Prostate gland (tissue), 2 donors: Measurements from ENCODE around the gene XDH. TPM values are rescaled to one million over a fixed set of nuclear protein-coding genes. Genes with fewer than 3 reads are reported as not detected.

Experiments used
- DNase-seq: peaks from one replicate; pipeline ENCODE4 v3.0.0-alpha.2; 2019; ENCODE audit warnings: low spot score
- H3K27ac ChIP-seq, 2 donors: fragments of 200-600 bp; sonication (generic); 2 replicates each; pipeline ENCODE4 v1.5.1; 2017 to 2019
- H3K27me3 ChIP-seq: fragments of 200-600 bp; sonication (generic); replicated peaks from 2 replicates; pipeline ENCODE4 v1.5.1; 2019; ENCODE audit not compliant: insufficient read depth
- H3K36me3 ChIP-seq, 2 donors: fragments of 200-600 bp; sonication (generic); 1 replicate in 1 of 2; 2 replicates in 1 of 2; pipeline versions ENCODE4 v1.5.1 to v1.8.1; 2017 to 2019
- H3K4me1 ChIP-seq: fragments of 200-600 bp; sonication (generic); replicated peaks from 2 replicates; pipeline ENCODE4 v1.5.1; 2019
- H3K4me3 ChIP-seq, 2 donors: fragments of 200-600 bp; sonication (generic); 2 replicates each; pipeline ENCODE4 v1.5.1; 2017 to 2019
- H3K9me3 ChIP-seq: fragments of 200-600 bp; sonication (generic); 2 replicates; pipeline ENCODE4 v1.5.1; 2017
- CTCF ChIP-seq, 4 experiments: fragments of 200-600 bp in 2 of 4; fragments of 450-650 bp in 2 of 4; sonication (generic) in 2 of 4; IDR thresholded peaks; 1 replicate in 3 of 4; 2 replicates in 1 of 4; pipeline ENCODE4 v1.5.1; 2016 to 2019; ENCODE audit warnings: antibody characterized with exemption in 4 of 4, mild to moderate bottlenecking in 2 of 4, moderate library complexity in 2 of 4
- POLR2A ChIP-seq: fragments of 450-650 bp; IDR thresholded peaks from one replicate; pipeline ENCODE4 v1.6.1; 2016; ENCODE audit warnings: antibody characterized with exemption, mild to moderate bottlenecking
- POLR2AphosphoS5 ChIP-seq: sonication (generic); formaldehyde crosslinking; IDR thresholded peaks from one replicate; pipeline ENCODE4 v1.6.1; 2017; ENCODE audit warnings: antibody characterized with exemption
- WGBS: methylation state at CpG from one replicate; pipeline ENCODE4 v1.1.5; 2018; 5-methylcytosine and 5-hydroxymethylcytosine counted together
- intact Hi-C: fragments of 100-400 bp; cut with DNase I; formaldehyde crosslinking; loops from one replicate; pipeline ENCODE4 v1.14.2; 2022
- total RNA-seq, 2 donors: library from RNA; depleted of rRNA; stranded (reverse); fragments of >200 nt; gene quantifications; one replicate each; pipeline ENCODE4 v1.1.0, GENCODE V29; 2016

Gene XDH
- total RNA-seq, 2 donors from 2014 or later, result 1.2 to 2.5 TPM

DNA sequence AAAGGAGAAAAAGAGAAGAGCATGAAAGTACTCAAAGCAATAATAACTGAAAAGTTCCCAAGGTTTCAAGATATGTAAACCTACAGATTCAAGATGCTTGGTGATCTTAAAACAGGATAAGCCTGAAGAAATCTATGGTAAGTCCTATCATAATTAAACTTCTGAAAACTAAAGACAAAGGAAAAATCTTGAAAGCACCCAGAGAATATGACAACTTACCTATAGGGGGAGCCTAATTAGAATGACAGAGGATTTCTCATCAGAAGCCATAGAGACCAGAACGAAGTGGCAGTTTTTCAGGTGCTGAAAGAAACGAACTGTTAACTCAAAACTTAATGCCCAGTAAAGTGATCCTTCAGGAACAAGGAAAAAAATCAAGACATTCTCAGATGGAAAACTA is 59.7 kb downstream of the XDH start:
- H3K9me3 ChIP-seq, result no peaks in the 10 kb centered on the region
- H3K4me3 ChIP-seq, result no peak overlapping the region
- no peak overlapping the region for H3K27ac ChIP-seq
- H3K4me1 ChIP-seq, result no peaks in the 10 kb centered on the region
- no peaks in the 10 kb centered on the region for H3K27me3 ChIP-seq
- no peak for DNase-seq
- TF ChIP-seq POLR2A (no peak), POLR2AphosphoS5 (no peak), CTCF (IDR thresholded peaks at IDR 0.05) (no peak)
- 53% methylated on average over 2 of the region's 2 CpGs for WGBS
- intact Hi-C loops, result no loop called here
- no peaks in the 10 kb centered on the region for H3K36me3 ChIP-seq

GRCh38 chr2:31353179-31353578 is 61.4 kb downstream of the XDH start:
- H3K27me3 ChIP-seq, result no peaks in the 10 kb centered on the region
- intact Hi-C loops, result no loop called here
- DNase-seq, result no peak
- no peaks in the 10 kb centered on the region for H3K36me3 ChIP-seq
- H3K4me1 ChIP-seq, result no peaks in the 10 kb centered on the region
- no peaks in the 10 kb centered on the region for H3K9me3 ChIP-seq
- no peak overlapping the region for H3K4me3 ChIP-seq
- no peak overlapping the region for H3K27ac ChIP-seq
- WGBS, result 94% methylated on average over 2 of the region's 2 CpGs
- TF ChIP-seq CTCF (IDR thresholded peaks at IDR 0.05) (no peak), POLR2A (no peak), POLR2AphosphoS5 (no peak)

GRCh38 chr2:31349684-31350083 is 64.9 kb downstream of the XDH start:
- no peak for DNase-seq
- no peaks in the 10 kb centered on the region for H3K9me3 ChIP-seq
- H3K4me3 ChIP-seq, result no peak overlapping the region
- H3K27ac ChIP-seq, result no peak overlapping the region
- TF ChIP-seq CTCF (IDR thresholded peaks at IDR 0.05) (no peak), POLR2AphosphoS5 (no peak)
- H3K36me3 ChIP-seq, result no peaks in the 10 kb centered on the region
- H3K4me1 ChIP-seq, result no peaks in the 10 kb centered on the region
- peaks cover 2% of the 10 kb centered on the region for H3K27me3 ChIP-seq
- intact Hi-C loops, result no loop called here
- 91% methylated on average over 6 of the region's 6 CpGs for WGBS

GRCh38 chr2:31349160-31349559 is 65.4 kb downstream of the XDH start:
- no peak overlapping the region for H3K27ac ChIP-seq
- H3K27me3 ChIP-seq, result peaks cover 2% of the 10 kb centered on the region
- H3K9me3 ChIP-seq, result no peaks in the 10 kb centered on the region
- no peaks in the 10 kb centered on the region for H3K4me1 ChIP-seq
- DNase-seq, result no peak
- WGBS, result 88% methylated on average over 7 of the region's 7 CpGs
- H3K4me3 ChIP-seq, result no peak overlapping the region
- intact Hi-C loops, result no loop called here
- no peak for TF ChIP-seq POLR2A
- no peaks in the 10 kb centered on the region for H3K36me3 ChIP-seq

GRCh38 chr2:31348618-31349017 is 65.9 kb downstream of the XDH start:
- TF ChIP-seq CTCF (IDR thresholded peaks at IDR 0.05), result no peak
- no peak for TF ChIP-seq POLR2AphosphoS5
- TF ChIP-seq POLR2A, result no peak
- Histone ChIP-seq H3K27me3 (peaks cover 2% of the 10 kb centered on the region), H3K4me1 (no peaks in the 10 kb centered on the region), H3K4me3 (no peak overlapping the region), H3K36me3 (no peaks in the 10 kb centered on the region), H3K9me3 (no peaks in the 10 kb centered on the region), H3K27ac (no peak overlapping the region)
- 85% methylated on average over 5 of the region's 5 CpGs for WGBS
- intact Hi-C loops, result no loop called here
- no peak for DNase-seq
